Stimulated activated CD8-positive, alpha-beta memory T cell treated with anti-CD3 and anti-CD28 coated beads, Interleukin-4, amount 100 ng/mL, for 24 hours (primary cell): ENCODE results near the gene APH1B.
"Not testable (repeated sequence)": the region's sequence is repeated elsewhere in the genome, so short reads cannot be mapped to it uniquely, and the experiment has no call there.

Experiments
- DNase-seq: peaks from one replicate; pipeline ENCODE4 v3.0.0-alpha.2; 2020; ENCODE audit warnings: low read depth

Gene APH1B

GRCh38 chr15:63331456-63331855, 54.1 kb downstream of the APH1B start:
- no peak for DNase-seq

GRCh38 chr15:63332367-63333124, 55.1 kb downstream of the APH1B start:
- no peak for DNase-seq

DNA sequence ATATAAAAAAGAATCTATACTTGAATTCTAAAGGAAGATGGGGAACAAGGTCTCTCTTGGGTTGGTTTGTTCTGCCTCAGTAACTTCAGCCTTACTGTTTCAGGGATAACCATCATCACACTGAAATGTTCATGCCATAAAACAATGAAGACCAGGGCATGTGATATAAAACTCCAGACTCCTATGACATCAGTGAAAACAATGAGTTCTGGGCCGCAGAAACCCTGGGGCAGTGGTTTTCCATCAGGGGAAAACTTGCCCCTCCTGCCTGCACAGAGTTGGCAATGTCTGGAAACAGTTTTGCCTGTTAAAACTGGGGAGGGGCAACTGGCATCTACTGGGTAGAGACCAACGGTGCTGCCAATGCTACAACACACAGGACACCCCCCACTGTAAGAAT, 57.4 kb downstream of the APH1B start:
- no peak for DNase-seq

- no peak for DNase-seq
Observed at GRCh38 chr15:63335543-63336240, 58.3 kb downstream of the APH1B start.

DNA sequence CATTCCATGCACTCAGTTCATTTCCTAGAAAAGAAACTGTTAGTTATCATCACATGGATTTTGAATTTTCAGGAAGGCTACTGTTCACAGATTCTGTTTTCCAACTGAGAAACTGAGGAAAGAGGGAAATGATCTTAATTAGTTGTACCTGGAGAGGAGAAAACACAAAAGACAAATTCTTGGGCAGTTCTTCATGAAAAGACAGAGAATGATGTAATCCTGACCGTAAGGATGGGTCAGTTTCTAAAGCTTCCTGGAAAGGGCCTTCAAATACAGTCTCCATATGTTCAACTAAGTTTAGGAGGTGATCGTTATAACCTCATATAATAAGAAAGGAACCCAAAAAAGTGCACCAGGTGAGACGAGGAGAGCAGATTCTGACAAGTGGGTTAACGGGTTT, 59.6 kb downstream of the APH1B start:
- no peak for DNase-seq

DNA sequence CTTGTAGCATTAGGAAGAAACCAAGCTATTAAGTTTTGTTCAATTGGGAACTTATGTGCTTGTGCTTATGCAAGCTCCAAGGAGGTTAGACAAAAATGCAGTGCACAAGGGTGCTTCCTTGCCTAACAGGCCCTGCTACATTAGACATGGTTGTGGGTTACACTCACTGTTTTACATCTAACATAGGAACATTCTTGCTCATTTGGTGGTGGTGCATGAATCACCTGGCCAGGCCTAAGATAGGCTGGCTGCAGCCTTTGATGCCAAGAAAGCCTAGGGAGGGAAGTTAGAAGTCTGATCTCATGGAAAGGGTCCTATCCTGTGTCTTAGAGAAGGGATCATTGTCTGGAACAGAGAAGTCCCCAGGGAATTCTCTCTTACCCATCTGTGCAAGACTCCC, 60.8 kb downstream of the APH1B start:
- no peak for DNase-seq

DNA sequence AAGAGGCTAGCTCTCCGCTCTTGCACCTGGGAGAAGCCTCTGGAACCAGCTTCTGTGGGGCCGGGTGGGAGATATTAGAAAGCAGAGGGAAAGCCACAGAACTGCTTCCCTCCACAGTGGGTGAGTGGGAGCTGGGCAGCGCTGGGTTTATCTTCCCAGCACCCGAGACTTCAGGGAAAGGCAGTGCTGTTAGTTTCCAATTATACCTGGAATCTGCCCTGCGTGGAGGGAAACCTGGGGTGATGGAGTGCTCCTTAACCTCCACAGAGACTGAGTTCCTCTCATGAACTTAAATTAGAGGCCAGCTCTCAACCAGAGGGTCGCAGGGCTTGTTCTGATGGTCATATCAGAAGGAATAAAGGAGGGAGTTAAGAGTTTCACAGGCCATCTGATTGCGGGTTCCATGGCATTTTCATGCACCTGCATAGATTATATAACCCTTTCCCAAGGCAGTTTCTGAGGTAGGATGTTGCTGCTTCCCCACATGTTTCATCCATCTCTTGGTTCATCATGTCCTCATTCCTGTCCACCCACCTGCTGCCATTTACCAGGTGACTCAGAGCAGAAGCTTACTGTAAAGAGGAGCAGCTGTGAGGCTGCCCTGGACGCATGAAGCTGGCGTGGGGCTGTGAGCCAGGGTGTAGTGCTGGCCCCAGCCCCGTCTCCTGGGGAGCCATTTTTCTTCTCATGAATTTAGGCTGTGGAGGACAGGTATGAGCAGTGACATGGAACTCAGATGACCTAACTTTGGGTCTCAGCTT, 61.8 kb downstream of the APH1B start:
- no peak for DNase-seq

GRCh38 chr15:63339836-63340235, 62.4 kb downstream of the APH1B start:
- DNase-seq = no peak

- no peak for DNase-seq
Observed at GRCh38 chr15:63340353-63340752, 62.9 kb downstream of the APH1B start.

GRCh38 chr15:63340878-63341277, 63.5 kb downstream of the APH1B start:
- no peak for DNase-seq

DNA sequence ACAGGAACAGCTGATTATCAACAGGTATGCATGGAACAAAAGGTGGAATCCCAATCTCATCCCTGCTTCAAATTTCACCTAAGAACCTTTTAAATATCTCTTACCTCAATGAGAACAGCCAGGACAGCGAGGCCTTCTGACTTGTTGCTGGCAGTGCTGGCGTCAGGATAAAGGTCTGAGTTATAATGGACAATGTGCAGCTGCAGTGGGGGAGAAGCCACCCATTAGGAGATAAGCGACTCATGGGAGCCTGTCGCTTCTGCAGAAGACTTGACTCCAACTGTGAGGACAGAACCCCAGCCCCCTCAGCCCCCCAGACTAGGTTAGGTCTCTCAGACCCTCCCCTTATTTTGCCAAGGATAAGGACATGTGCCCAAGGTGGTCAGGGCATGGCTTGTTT, 64.5 kb downstream of the APH1B start:
- no peak for DNase-seq

DNA sequence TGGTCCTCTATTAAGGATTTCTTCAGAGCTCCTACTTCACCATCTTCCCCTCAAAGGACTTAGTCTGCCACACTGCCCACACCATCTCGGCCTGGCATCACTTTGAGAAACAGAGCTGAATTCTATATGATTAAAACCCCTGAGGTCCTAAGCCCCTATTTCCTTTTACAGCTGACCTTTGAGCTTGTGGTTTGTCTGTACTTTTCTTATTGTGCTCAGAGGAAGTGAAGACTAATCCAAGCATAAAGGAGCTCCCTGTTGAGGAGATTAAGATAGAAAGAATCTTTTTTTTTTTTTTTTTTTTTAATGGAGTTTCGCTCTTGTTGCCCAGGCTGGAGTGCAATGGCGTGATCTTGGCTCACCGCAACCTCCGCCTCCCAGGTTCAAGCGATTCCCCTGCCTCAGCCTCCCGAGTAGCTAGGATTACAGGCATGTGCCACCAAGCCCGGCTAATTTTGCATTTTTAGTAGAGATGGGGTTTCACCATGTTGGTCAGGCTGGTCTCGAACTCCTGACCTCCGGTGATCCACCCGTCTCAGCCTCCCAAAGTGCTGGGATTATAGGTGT, 65.7 kb downstream of the APH1B start:
- not testable (repeated sequence) for DNase-seq

GRCh38 chr15:63344731-63345390, 67.5 kb downstream of the APH1B start:
- no peak for DNase-seq

GRCh38 chr15:63345391-63345752, 68.0 kb downstream of the APH1B start:
- no peak for DNase-seq

- DNase-seq = no peak
Observed at GRCh38 chr15:63347074-63347857, 69.9 kb downstream of the APH1B start.

GRCh38 chr15:63348392-63348791, 71.0 kb downstream of the APH1B start:
- no peak for DNase-seq

GRCh38 chr15:63349156-63349555, 71.8 kb downstream of the APH1B start:
- no peak for DNase-seq

DNA sequence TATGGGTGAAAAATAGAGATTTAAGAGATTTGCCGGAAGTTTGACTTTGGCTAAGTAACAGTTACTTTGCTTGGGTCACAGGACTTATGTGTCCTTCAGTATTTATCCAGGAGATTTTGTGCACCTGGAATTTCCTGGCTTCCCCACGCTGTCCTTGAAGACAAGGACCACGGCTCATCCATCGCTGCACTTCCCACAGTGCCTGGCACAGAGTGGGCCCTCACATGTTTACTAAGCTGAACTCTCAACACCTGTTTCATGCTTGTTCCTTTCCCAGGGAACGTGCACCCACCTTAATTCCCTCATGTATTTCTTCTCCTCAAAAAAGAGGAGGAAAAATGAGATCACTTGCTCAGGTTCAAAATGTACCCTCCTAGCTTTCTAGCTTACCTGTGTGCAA, 72.2 kb downstream of the APH1B start:
- DNase-seq = no peak

GRCh38 chr15:63350178-63350621, 72.8 kb downstream of the APH1B start:
- DNase-seq = no peak

DNA sequence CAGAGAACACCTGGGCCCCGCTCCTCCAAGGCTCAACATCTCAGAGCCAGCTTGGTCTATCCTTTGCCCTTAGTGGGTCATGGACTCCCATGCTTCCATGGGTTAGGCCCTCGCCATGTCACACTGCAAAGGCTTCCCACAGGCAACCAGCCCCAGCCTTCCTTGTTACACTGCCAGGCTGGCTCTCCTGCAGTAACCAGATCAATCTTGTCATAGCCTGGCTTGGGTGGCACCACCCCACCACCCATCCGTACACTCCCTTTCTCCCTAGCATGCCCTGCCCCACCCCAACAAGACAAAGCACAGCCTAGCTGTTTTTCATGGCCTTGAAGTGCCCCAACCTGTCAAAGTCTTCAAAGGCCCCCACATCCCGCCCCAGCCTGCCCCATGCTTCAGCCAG, 73.8 kb downstream of the APH1B start:
- DNase-seq = no peak

- no peak for DNase-seq
Observed at GRCh38 chr15:63352808-63353207, 75.4 kb downstream of the APH1B start.
